Measurements from ENCODE around the gene SNRK.

Gene SNRK

GRCh38 chr3:43247561-43248184, 38.7 kb upstream of the SNRK start:
- DNase-seq (ENCODE audit: low read depth), result no peak
- H3K4me3 ChIP-seq (ENCODE audit: low read length), result no peak overlapping the region
- TF ChIP-seq CTCF (conservative IDR thresholded peaks at IDR 0.05; ENCODE audit: low read length), result no peak

DNA sequence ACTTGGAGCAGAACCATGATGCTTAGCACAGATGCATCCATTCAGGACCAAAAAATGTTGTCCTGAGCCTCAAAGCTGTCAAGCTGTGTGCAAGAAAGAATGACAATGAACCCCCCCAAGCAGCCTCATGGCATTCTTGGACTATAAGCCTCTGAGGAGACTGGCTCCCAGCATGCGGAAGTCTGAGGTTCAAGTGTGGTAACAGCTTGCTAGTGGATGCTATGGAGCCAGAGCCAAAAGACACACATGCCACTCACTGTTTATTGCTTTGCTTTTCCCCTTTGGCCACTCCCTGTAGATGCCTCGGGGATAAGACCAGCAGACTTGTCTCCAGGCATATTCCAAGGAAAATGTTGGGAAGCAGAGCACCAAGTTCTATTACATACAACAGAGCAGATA, 38.2 kb upstream of the SNRK start:
- peak; percentile 76 for DNase-seq (ENCODE audit: low read depth)
- H3K4me3 ChIP-seq (ENCODE audit: low read length), result no peak overlapping the region
- no peak for TF ChIP-seq CTCF (conservative IDR thresholded peaks at IDR 0.05; ENCODE audit: low read length)

DNA sequence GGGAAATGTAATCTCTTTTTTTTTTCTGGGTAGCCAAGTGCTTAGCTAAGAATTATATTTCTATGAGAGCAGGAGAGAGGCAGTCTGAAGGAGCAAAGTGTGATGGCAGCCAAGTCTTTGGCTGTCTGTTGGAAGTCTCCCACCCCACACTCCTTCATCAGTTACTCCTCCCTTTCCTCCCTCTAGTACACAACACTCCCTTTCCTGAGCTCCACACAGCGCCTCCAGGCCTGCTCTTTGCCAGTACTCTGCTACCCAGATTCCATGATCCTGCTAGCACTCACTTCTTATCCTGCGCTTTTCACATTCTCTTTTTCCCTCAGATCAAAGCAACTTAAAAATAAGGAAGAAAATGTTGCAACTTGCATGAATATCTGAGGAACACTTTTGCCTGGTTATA, 37.4 kb upstream of the SNRK start:
- H3K4me3 ChIP-seq (ENCODE audit: low read length), result no peak overlapping the region
- no peak for TF ChIP-seq CTCF (conservative IDR thresholded peaks at IDR 0.05; ENCODE audit: low read length)
- DNase-seq (ENCODE audit: low read depth), result no peak

DNA sequence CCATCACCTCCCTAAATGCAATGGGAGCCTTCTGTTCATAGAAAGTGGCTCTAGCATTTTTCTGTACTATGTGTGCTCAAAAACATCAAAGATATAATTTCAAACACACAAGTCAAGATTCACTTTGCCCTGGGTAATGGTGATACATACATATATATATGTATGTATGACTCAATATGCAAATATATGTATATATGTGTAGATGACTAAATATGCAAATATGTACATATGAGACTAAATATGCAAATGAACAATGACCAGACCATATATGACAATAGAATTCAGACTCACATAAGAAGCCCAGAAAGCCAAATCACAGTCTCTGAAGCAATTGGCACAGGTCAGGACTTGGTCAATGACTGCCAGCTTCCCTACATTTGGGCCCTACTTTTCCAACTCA, 36.9 kb upstream of the SNRK start:
- no peak for TF ChIP-seq CTCF (conservative IDR thresholded peaks at IDR 0.05; ENCODE audit: low read length)
- DNase-seq (ENCODE audit: low read depth), result no peak
- no peak overlapping the region for H3K4me3 ChIP-seq (ENCODE audit: low read length)

DNA sequence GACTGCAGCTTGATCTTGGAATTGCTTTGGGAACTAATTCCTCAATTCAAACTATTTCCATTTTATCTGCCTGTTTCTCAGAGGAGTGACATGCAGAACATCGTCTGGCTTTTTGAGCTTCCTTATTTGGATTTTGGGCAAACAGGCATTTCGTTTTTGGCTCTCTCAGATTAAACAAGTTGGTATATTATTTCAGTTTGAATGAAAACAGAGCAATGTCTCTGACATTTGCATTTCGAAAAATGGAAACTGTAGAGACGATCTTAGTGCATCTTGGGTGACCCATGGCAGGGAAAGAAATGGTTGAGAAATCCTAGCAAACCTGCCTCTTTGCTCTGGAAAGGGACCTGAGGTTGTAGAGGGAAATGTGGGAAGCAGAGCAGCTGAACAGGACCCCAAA, 33.0 kb upstream of the SNRK start:
- no peak for DNase-seq (ENCODE audit: low read depth)
- TF ChIP-seq CTCF (conservative IDR thresholded peaks at IDR 0.05; ENCODE audit: low read length), result no peak
- no peak overlapping the region for H3K4me3 ChIP-seq (ENCODE audit: low read length)

DNA sequence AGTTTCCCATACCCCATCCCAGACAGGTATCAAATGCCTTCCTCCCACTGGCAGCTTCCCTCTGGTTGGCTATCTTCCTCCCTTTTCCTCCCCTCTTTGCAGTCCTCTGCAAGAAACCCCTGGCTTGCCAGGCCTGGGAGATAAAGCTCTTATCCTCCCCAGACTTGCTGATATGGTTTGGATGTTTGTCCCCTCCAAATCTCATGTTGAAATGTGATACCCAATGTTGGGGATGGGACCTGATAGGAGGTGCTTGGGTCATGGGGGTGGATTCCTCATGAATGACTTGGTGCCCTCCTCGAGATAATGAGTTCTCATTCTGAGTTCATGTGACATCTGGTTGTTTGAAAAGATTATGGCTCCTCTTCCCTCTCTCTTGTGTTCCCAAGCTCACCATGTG, 32.2 kb upstream of the SNRK start:
- TF ChIP-seq CTCF (conservative IDR thresholded peaks at IDR 0.05; ENCODE audit: low read length), result no peak
- DNase-seq (ENCODE audit: low read depth), result no peak
- no peak overlapping the region for H3K4me3 ChIP-seq (ENCODE audit: low read length)

DNA sequence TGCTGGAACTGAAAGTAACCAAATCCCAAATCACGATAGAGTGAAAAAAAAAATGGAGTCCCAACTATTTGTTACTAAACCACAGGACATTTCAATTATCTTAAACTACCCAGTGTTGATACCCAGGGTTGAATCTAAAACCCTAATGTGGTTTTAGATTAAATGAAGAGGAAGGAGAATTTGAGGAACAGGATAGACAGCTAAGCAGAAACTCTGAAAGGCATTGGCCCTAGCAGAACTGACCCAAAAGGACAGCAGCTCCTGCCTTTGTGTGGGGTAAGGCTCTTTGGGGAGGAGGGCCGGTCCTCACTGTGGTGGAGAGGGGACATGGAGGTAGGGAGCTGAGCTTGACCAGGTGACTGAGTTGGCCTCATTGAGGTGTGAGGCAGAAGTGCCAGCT, 30.7 kb upstream of the SNRK start:
- DNase-seq (ENCODE audit: low read depth), result no peak

More for the DNA sequence above, 30.7 kb upstream of the SNRK start:
- no peak overlapping the region for H3K4me3 ChIP-seq (ENCODE audit: low read length)
- no peak for TF ChIP-seq CTCF (conservative IDR thresholded peaks at IDR 0.05; ENCODE audit: low read length)

Data from AG10803 (cell line).